Lower lobe of right lung (tissue), 2 donors: ENCODE results near the gene MAP3K13. TPM values are rescaled to one million over a fixed set of nuclear protein-coding genes. Genes with fewer than 3 reads are reported as not detected.

Experiments used
- ATAC-seq, 2 donors: fragments of 200-7000 bp; cut with Tn5 transposase; one replicate each; pipeline ENCODE4 v1.9.1; 2020 to 2022; ENCODE audit warnings: mild to moderate bottlenecking in 2 of 2, moderate library complexity in 2 of 2
- DNase-seq: peaks from one replicate; pipeline ENCODE4 v3.0.0-alpha.2; 2020
- H3K27ac ChIP-seq: fragments of 200-600 bp; one replicate; pipeline ENCODE4 v1.8.0; 2022
- H3K27me3 ChIP-seq: fragments of 200-600 bp; one replicate; pipeline ENCODE4 v1.8.0; 2022; ENCODE audit warnings: low read depth
- H3K36me3 ChIP-seq: fragments of 200-600 bp; one replicate; pipeline ENCODE4 v1.8.0; 2022; ENCODE audit warnings: mild to moderate bottlenecking
- H3K4me1 ChIP-seq: fragments of 200-600 bp; one replicate; pipeline ENCODE4 v1.8.0; 2022
- H3K4me3 ChIP-seq: fragments of 200-600 bp; one replicate; pipeline ENCODE4 v1.8.0; 2022; ENCODE audit warnings: mild to moderate bottlenecking
- H3K9me3 ChIP-seq: fragments of 200-600 bp; one replicate; pipeline ENCODE4 v1.8.0; 2022
- CTCF ChIP-seq: fragments of 200-600 bp; IDR thresholded peaks from one replicate; pipeline ENCODE4 v1.8.0; 2022; ENCODE audit warnings: antibody characterized with exemption, mild to moderate bottlenecking
- intact Hi-C: fragments of 100-400 bp; cut with DNase I; formaldehyde crosslinking; loops from one replicate; pipeline ENCODE4 v1.11.0; 2022
- total RNA-seq: library from RNA; stranded (reverse); fragmentation: NEBNext Ultra II Directional; extraction: Animal tissue kit (Norgen Biotek cat#: 25700); gene quantifications from one replicate; pipeline ENCODE4 v1.2.1, GENCODE V29; 2021
- donor health status: DM: no; HTN: yes; CAD: no; lungs with severe emphysema.

MAP3K13 gene
- total RNA-seq, 1 donor from 2014 or later, result 35.4 TPM

- Histone ChIP-seq H3K4me1 (no peaks in the 10 kb centered on the region), H3K27me3 (no peaks in the 10 kb centered on the region), H3K27ac (no peak overlapping the region), H3K4me3 (no peak overlapping the region), H3K36me3 (peaks cover 60% of the 10 kb centered on the region), H3K9me3 (no peaks in the 10 kb centered on the region)
- ATAC-seq (peak; percentile 52 to 57), DNase-seq (peak; percentile 53)
- intact Hi-C loops, result no loop called here
- no peak for TF ChIP-seq CTCF
Observed at GRCh38 chr3:185488465-185488864, 125.5 kb downstream of the MAP3K13 start.

- Histone ChIP-seq H3K4me1 (no peaks in the 10 kb centered on the region), H3K36me3 (peaks cover 70% of the 10 kb centered on the region), H3K9me3 (no peaks in the 10 kb centered on the region), H3K27me3 (no peaks in the 10 kb centered on the region), H3K27ac (no peak overlapping the region), H3K4me3 (no peak overlapping the region)
- DNase-seq (no peak), ATAC-seq (peak; percentile 62 to 64)
- no peak for TF ChIP-seq CTCF
- intact Hi-C loops, result no loop called here
Observed at GRCh38 chr3:185489462-185489861, 126.5 kb downstream of the MAP3K13 start.

- no peaks in the 10 kb centered on the region for H3K27me3 ChIP-seq
- H3K4me3 ChIP-seq, result no peak overlapping the region
- no peaks in the 10 kb centered on the region for H3K4me1 ChIP-seq
- H3K9me3 ChIP-seq, result no peaks in the 10 kb centered on the region
- no peak for DNase-seq
- intact Hi-C loops, result no loop called here
- TF ChIP-seq CTCF, result no peak
- peaks cover 78% of the 10 kb centered on the region for H3K36me3 ChIP-seq
- ATAC-seq, result no peak
- no peak overlapping the region for H3K27ac ChIP-seq
Observed at GRCh38 chr3:185490241-185490640, 127.3 kb downstream of the MAP3K13 start.

GRCh38 chr3:185498503-185499396 lies 135.8 kb downstream of the MAP3K13 start, which contains the start of gene TMEM41A:
Gene TMEM41A (minus strand): TSS chr3:185499035. CDS start chr3:185498961, 74 bp downstream.
- Histone ChIP-seq H3K27ac (peak within 1 kb of the TSS; percentile 92), H3K9me3 (no peaks in the 10 kb centered on the region), H3K27me3 (no peaks in the 10 kb centered on the region), H3K4me3 (peak within 1 kb of the TSS; percentile 97), H3K4me1 (peaks cover 20% of the 10 kb centered on the region), H3K36me3 (peaks cover 31% of the 10 kb centered on the region)
- peak; percentile 98 to 99 for ATAC-seq
- DNase-seq, result peak; percentile 95
- intact Hi-C loops, result no loop called here
- TF ChIP-seq CTCF, result no peak

- H3K4me1 ChIP-seq, result no peaks in the 10 kb centered on the region
Observed at GRCh38 chr3:185502987-185503386, 140.1 kb downstream of the MAP3K13 start.

More at GRCh38 chr3:185502987-185503386, 140.1 kb downstream of the MAP3K13 start:
- TF ChIP-seq CTCF, result no peak
- Histone ChIP-seq H3K27ac (no peak overlapping the region), H3K4me3 (no peak overlapping the region), H3K27me3 (no peaks in the 10 kb centered on the region), H3K36me3 (peaks cover 5% of the 10 kb centered on the region), H3K9me3 (no peaks in the 10 kb centered on the region)
- intact Hi-C loops, result no loop called here
- no peak for DNase-seq
- no peak for ATAC-seq
